ENCODE results near the gene SPDL1.

SPDL1 gene, protein sequence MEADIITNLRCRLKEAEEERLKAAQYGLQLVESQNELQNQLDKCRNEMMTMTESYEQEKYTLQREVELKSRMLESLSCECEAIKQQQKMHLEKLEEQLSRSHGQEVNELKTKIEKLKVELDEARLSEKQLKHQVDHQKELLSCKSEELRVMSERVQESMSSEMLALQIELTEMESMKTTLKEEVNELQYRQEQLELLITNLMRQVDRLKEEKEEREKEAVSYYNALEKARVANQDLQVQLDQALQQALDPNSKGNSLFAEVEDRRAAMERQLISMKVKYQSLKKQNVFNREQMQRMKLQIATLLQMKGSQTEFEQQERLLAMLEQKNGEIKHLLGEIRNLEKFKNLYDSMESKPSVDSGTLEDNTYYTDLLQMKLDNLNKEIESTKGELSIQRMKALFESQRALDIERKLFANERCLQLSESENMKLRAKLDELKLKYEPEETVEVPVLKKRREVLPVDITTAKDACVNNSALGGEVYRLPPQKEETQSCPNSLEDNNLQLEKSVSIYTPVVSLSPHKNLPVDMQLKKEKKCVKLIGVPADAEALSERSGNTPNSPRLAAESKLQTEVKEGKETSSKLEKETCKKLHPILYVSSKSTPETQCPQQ

DNA sequence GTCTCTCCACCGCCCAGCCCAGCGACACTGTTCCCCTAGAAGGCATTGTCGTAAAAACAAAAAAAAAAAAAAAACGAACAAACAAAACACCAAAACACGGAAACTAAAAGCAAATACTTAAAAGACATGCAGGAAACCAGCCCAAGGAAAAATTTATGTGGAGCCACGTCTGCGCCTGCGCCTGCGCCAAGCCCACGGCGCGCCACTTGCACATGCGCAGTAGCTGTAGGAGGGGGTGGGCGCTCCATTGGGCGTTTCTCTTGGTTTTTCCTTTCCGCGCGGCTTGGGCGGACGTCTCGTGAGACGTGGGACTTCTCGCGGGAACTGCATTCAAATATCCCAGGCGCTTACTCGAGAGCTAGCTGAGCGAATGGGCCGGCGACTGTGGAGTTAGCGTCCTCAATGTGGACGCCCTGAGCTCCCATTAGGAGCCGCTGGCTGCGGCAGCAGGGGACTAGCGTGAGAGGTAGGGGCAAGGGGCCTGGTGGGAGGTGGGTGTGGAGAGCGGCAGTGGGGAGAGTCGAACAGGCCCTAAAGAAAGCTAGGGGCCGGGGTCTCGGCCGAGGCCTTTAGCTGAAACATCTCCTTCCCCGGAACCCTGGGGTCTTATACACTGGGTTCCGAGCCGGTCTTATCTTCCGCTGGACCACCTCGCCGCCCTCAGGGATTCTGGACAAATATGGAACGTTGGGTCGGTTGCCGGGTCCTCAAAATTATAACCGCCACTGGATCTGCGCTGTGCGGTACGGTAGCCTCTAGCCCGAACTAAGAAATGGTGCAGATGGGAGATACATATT lies at the start of gene SPDL1:
SPDL1 (plus strand) TSS at position 350 of the 797 bp plus-strand sequence. CDS start 4,644 bp downstream, outside the sequence.
- TF ChIP-seq POLR2AphosphoS5 (IDR thresholded peaks at IDR 0.05; ENCODE audit: borderline replicate concordance, low read depth, low read length) (peak; percentile 97), FOXP2 (optimal IDR thresholded peaks at IDR 0.05; ENCODE audit: control extremely low read depth, extremely low read length, insufficient read depth) (no peak)
- H3K4me3 ChIP-seq, result peak within 1 kb of the TSS; percentile 97
- H3K9me3 ChIP-seq (ENCODE audit: low read depth, low read length), result no peaks in the 10 kb centered on the region
- peak within 1 kb of the TSS; percentile 99 for H3K9ac ChIP-seq (ENCODE audit: insufficient read length)
- H3K36me3 ChIP-seq (ENCODE audit: insufficient read depth, low read length), result peaks cover 12% of the 10 kb centered on the region
- peak; percentile 77 for DNase-seq (ENCODE audit: low read depth, low spot score)
- H3K27ac ChIP-seq, result peak within 1 kb of the TSS; percentile 78

DNA sequence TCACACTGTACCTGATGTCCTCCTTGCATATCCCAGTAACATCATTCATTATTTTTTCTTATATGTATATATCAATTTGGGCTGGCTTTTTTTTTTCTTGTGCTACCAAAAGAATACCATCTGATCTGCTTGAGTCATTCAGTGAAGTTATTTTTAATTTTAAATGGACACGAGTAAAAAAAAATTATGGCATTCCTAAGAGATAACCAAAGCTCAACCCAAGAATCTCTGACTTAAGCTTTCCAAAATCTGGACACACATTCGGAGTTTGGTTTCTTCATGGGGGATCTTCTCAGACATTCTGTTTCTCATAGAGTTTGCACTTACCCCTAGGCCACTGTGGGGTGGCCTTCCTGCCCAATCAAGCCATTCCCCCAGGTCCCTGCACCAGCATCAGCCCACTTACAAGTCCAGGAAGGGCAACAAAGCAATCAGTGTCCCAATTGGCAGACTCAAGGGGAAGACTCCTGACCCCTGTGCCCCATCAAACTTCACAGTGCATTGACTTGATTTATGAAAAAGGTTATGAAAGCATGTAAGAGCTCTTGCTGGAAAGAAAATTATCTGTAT lies 49.2 kb upstream of the SPDL1 start:
- H3K36me3 ChIP-seq (ENCODE audit: insufficient read depth, low read length), result no peaks in the 10 kb centered on the region
- no peak overlapping the region for H3K4me3 ChIP-seq
- H3K9ac ChIP-seq (ENCODE audit: insufficient read length), result no peak overlapping the region
- no peak for TF ChIP-seq POLR2AphosphoS5 (IDR thresholded peaks at IDR 0.05; ENCODE audit: borderline replicate concordance, low read depth, low read length)
- no peak for TF ChIP-seq EZH2 (IDR thresholded peaks at IDR 0.05)
- TF ChIP-seq FOXP2 (optimal IDR thresholded peaks at IDR 0.05; ENCODE audit: control extremely low read depth, extremely low read length, insufficient read depth), result no peak
- no peak overlapping the region for H3K27ac ChIP-seq
- no peaks in the 10 kb centered on the region for H3K9me3 ChIP-seq (ENCODE audit: low read depth, low read length)
- DNase-seq (ENCODE audit: low read depth, low spot score), result no peak

DNA sequence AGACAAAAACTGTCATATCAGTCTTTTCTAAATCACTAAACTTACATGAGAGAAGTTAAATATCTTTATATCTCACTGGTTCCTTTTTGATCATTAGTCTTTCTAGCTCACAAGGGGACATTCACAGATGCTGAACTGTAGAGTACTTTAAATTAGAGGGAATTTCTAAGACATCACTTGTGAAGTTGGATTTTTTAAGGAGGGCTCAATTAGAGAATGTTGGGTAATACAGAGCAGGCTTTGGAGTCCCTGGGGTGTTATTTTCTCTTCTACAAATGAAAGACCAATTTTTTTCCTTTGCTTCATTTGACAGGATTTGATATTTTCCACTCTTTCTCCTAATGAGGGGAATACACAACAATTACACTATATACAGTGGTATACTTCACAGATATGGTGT lies 48.6 kb upstream of the SPDL1 start:
- no peak overlapping the region for H3K4me3 ChIP-seq
- no peak overlapping the region for H3K27ac ChIP-seq
- no peak for DNase-seq (ENCODE audit: low read depth, low spot score)
- TF ChIP-seq EZH2 (IDR thresholded peaks at IDR 0.05), result no peak
- TF ChIP-seq FOXP2 (optimal IDR thresholded peaks at IDR 0.05; ENCODE audit: control extremely low read depth, extremely low read length, insufficient read depth), result no peak
- TF ChIP-seq POLR2AphosphoS5 (IDR thresholded peaks at IDR 0.05; ENCODE audit: borderline replicate concordance, low read depth, low read length), result no peak
- H3K9ac ChIP-seq (ENCODE audit: insufficient read length), result no peak overlapping the region
- H3K9me3 ChIP-seq (ENCODE audit: low read depth, low read length), result no peaks in the 10 kb centered on the region
- H3K36me3 ChIP-seq (ENCODE audit: insufficient read depth, low read length), result no peaks in the 10 kb centered on the region

DNA sequence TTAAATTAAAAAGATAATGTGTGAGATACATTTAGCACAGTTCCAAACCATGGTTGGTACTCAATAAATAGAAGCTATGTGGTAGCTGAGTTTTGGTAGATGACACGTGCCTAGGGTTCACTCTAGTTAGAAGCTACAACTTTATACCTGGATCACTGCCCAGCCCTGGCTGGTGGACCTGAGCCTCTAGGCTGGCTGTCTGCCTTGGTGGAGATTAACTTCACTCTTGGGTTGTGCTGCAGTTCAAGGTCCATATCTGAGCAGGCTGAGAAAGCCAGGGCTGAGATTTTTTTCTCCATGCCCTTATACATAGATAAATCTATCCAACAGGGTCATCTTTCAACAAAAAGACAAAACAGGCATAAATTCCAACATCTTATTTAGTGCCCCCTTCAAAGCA lies 44.6 kb upstream of the SPDL1 start:
- Histone ChIP-seq H3K9me3 (ENCODE audit: low read depth, low read length) (no peaks in the 10 kb centered on the region), H3K27ac (no peak overlapping the region), H3K9ac (ENCODE audit: insufficient read length) (no peak overlapping the region), H3K36me3 (ENCODE audit: insufficient read depth, low read length) (no peaks in the 10 kb centered on the region), H3K4me3 (no peak overlapping the region)
- no peak for DNase-seq (ENCODE audit: low read depth, low spot score)
- TF ChIP-seq FOXP2 (optimal IDR thresholded peaks at IDR 0.05; ENCODE audit: control extremely low read depth, extremely low read length, insufficient read depth), result no peak
- TF ChIP-seq POLR2AphosphoS5 (IDR thresholded peaks at IDR 0.05; ENCODE audit: borderline replicate concordance, low read depth, low read length), result no peak
- TF ChIP-seq EZH2 (IDR thresholded peaks at IDR 0.05), result no peak

DNA sequence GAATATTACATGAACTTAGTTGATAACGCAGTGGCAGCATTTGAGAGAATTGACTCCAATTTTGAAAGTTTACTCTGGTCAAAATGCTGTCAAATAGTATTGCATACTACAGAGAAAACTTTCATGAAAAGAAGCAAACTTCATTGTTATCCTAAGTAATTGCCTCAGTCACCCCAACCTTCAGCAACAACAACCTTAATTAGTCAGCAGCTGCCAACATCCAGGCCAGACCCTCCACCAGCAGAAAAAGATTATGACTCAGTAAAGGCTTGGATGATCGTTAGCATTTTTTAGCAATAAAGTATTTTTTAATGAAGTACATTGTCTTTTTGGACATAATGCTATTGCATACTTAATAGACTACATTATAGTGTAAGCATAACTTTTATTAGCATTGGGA lies 40.8 kb upstream of the SPDL1 start:
- no peak for DNase-seq (ENCODE audit: low read depth, low spot score)
- H3K9ac ChIP-seq (ENCODE audit: insufficient read length), result no peak overlapping the region
- H3K4me3 ChIP-seq, result no peak overlapping the region
- TF ChIP-seq FOXP2 (optimal IDR thresholded peaks at IDR 0.05; ENCODE audit: control extremely low read depth, extremely low read length, insufficient read depth) (no peak), POLR2AphosphoS5 (IDR thresholded peaks at IDR 0.05; ENCODE audit: borderline replicate concordance, low read depth, low read length) (no peak), EZH2 (IDR thresholded peaks at IDR 0.05) (no peak)
- H3K27ac ChIP-seq, result no peak overlapping the region
- no peaks in the 10 kb centered on the region for H3K36me3 ChIP-seq (ENCODE audit: insufficient read depth, low read length)
- H3K9me3 ChIP-seq (ENCODE audit: low read depth, low read length), result no peaks in the 10 kb centered on the region

DNA sequence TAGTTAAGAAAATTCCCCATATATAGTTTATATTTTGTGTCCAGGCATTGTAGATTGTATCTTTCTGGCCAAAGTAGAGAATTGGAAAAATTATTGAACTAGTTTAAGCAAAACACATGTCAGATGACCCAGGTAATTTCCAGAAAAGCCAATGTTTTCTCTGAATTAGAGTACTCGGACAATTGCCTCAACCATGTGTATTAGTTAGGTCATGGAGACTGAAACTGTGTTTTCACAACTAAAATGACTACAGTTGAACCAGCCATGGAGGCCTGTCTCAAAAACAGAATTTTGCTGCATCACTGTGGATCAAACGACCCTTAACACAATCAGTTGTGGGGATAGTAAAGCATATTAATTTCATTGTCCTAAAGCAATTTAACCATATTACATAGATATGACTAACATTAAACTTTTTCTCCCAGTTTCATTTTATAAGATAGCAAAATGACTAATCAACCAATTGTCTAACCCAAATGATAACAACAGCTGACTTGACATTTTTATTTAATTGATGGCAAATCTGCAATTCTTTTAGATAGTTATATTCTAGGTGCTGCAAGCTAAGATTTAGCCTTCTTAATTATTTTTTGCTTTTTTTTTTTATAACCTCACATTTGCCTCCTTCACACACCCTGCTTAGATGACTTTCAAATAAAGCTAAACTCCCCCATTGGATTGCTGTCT lies 39.2 kb upstream of the SPDL1 start:
- TF ChIP-seq EZH2 (IDR thresholded peaks at IDR 0.05), result no peak
- TF ChIP-seq POLR2AphosphoS5 (IDR thresholded peaks at IDR 0.05; ENCODE audit: borderline replicate concordance, low read depth, low read length), result no peak
- TF ChIP-seq FOXP2 (optimal IDR thresholded peaks at IDR 0.05; ENCODE audit: control extremely low read depth, extremely low read length, insufficient read depth), result no peak
- no peaks in the 10 kb centered on the region for H3K9me3 ChIP-seq (ENCODE audit: low read depth, low read length)
- DNase-seq (ENCODE audit: low read depth, low spot score), result no peak

DNA sequence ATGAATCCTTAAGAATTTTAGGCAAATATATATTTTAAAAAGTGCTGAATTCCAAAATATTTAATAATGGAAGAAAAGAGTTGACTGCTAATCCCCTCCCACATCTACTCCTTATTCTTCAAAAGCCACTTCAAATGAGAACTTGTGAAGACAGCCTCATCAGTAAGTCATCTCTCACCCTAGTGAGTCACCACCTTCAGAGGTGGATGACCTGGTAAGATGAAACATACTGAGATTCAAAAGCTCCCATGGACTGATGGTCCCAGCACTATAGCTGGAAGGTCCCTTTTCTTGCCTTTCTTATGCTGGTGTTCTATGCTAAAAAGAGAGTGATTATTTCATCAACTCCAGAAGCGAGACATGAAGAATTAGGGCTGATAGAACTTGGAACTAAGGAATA lies 37.8 kb upstream of the SPDL1 start:
- no peak for TF ChIP-seq EZH2 (IDR thresholded peaks at IDR 0.05)
- no peak for TF ChIP-seq FOXP2 (optimal IDR thresholded peaks at IDR 0.05; ENCODE audit: control extremely low read depth, extremely low read length, insufficient read depth)
- no peak for TF ChIP-seq POLR2AphosphoS5 (IDR thresholded peaks at IDR 0.05; ENCODE audit: borderline replicate concordance, low read depth, low read length)

More for the DNA sequence above, 39.2 kb upstream of the SPDL1 start:
- no peak overlapping the region for H3K4me3 ChIP-seq
- no peaks in the 10 kb centered on the region for H3K36me3 ChIP-seq (ENCODE audit: insufficient read depth, low read length)
- H3K27ac ChIP-seq, result no peak overlapping the region
- H3K9ac ChIP-seq (ENCODE audit: insufficient read length), result no peak overlapping the region

More for the DNA sequence above, 37.8 kb upstream of the SPDL1 start:
- Histone ChIP-seq H3K4me3 (no peak overlapping the region), H3K9ac (ENCODE audit: insufficient read length) (no peak overlapping the region), H3K36me3 (ENCODE audit: insufficient read depth, low read length) (no peaks in the 10 kb centered on the region), H3K27ac (no peak overlapping the region), H3K9me3 (ENCODE audit: low read depth, low read length) (no peaks in the 10 kb centered on the region)
- no peak for DNase-seq (ENCODE audit: low read depth, low spot score)

Data from SK-N-MC (cell line).